ENCODE results near the gene ALPK1. TPM values are rescaled to one million over a fixed set of nuclear protein-coding genes. Genes with fewer than 3 reads are reported as not detected.

ALPK1 gene
- total RNA-seq, 1 experiment from 2014 or later: 21.3 TPM

- CTCF ChIA-PET: no interaction called here
- RAD21 ChIA-PET (ENCODE audit: low non-redundant PET in 1 of 2, low total read pairs in 2 of 2, uncharacterized antibody in 2 of 2, unreplicated experiment in 2 of 2): no interaction called here
- BruUV-seq (replicated peaks): no TSS peak
- no peaks in the 10 kb centered on the region for H3K79me2 ChIP-seq (ENCODE audit: insufficient read depth, low read length)
- H2AFZ ChIP-seq (ENCODE audit: low read depth, low read length, poor library complexity, severe bottlenecking): no peak overlapping the region
- no peak overlapping the region for H3K4me3 ChIP-seq (replicated peaks in 1 of 2; ENCODE audit: low read depth in 1 of 2, low read length in 2 of 2)
- no peaks in the 10 kb centered on the region for H3K27me3 ChIP-seq (ENCODE audit: insufficient read depth, low read length)
- no peak for ATAC-seq
- H3K4me1 ChIP-seq (ENCODE audit: control insufficient read depth in 1 of 2, insufficient read depth in 2 of 2, low read length in 2 of 2): no peaks in the 10 kb centered on the region
- H4K20me1 ChIP-seq (ENCODE audit: insufficient read depth): no peaks in the 10 kb centered on the region
- POLR2A ChIA-PET: no interaction called here
- DNase-seq (ENCODE audit: low read depth, low spot score): no peak
- no peak overlapping the region for H3K9ac ChIP-seq (ENCODE audit: low read length)
- H3K9me3 ChIP-seq (ENCODE audit: control insufficient read depth in 1 of 2, insufficient read depth in 1 of 2, low read depth in 1 of 2, low read length in 2 of 2): no peaks in the 10 kb centered on the region
- H3K36me3 ChIP-seq (ENCODE audit: control insufficient read depth in 1 of 2, insufficient read depth in 2 of 2, low read length in 2 of 2): no peaks in the 10 kb centered on the region
- H3K27ac ChIP-seq (ENCODE audit: low read depth, low read length): no peak overlapping the region
- H3K9me2 ChIP-seq (ENCODE audit: insufficient read depth): no peaks in the 10 kb centered on the region
- TF ChIP-seq SIN3A (IDR thresholded peaks at IDR 0.05; ENCODE audit: low read depth) (no peak), REST (IDR thresholded peaks at IDR 0.05; ENCODE audit: low read depth) (no peak)
- intact Hi-C loops (cut with micrococcal nuclease): no loop called here
- H3K4me2 ChIP-seq (ENCODE audit: low read length): no peak overlapping the region
Measured at GRCh38 chr4:112381996-112382692, 85.0 kb downstream of the ALPK1 start.

- ChIA-PET POLR2A (no interaction called here), CTCF (interaction anchor here (0.8 kb wide), 1 partner anchor 138 kb away, joined by 3 read pairs; no protein-coding TSS in a partner anchor), RAD21 (ENCODE audit: low non-redundant PET in 1 of 2, low total read pairs in 2 of 2, uncharacterized antibody in 2 of 2, unreplicated experiment in 2 of 2) (no interaction called here)
- no peak for DNase-seq (ENCODE audit: low read depth, low spot score)
- no peak for TF ChIP-seq ZFX (IDR thresholded peaks at IDR 0.05)
- H3K4me2 ChIP-seq (ENCODE audit: low read length): no peak overlapping the region
- H3K79me2 ChIP-seq (ENCODE audit: insufficient read depth, low read length): no peaks in the 10 kb centered on the region
- BruUV-seq (replicated peaks): no TSS peak
- H3K27ac ChIP-seq (ENCODE audit: low read depth, low read length): no peak overlapping the region
- intact Hi-C loops (cut with micrococcal nuclease): no loop called here
- H4K20me1 ChIP-seq (ENCODE audit: insufficient read depth): no peaks in the 10 kb centered on the region
- H2AFZ ChIP-seq (ENCODE audit: low read depth, low read length, poor library complexity, severe bottlenecking): no peak overlapping the region
- no peaks in the 10 kb centered on the region for H3K4me1 ChIP-seq (ENCODE audit: control insufficient read depth in 1 of 2, insufficient read depth in 2 of 2, low read length in 2 of 2)
- no peaks in the 10 kb centered on the region for H3K9me3 ChIP-seq (ENCODE audit: control insufficient read depth in 1 of 2, insufficient read depth in 1 of 2, low read depth in 1 of 2, low read length in 2 of 2)
- no peaks in the 10 kb centered on the region for H3K27me3 ChIP-seq (ENCODE audit: insufficient read depth, low read length)
- no peak overlapping the region for H3K9ac ChIP-seq (ENCODE audit: low read length)
- no peaks in the 10 kb centered on the region for H3K9me2 ChIP-seq (ENCODE audit: insufficient read depth)
- H3K4me3 ChIP-seq (replicated peaks in 1 of 2; ENCODE audit: low read depth in 1 of 2, low read length in 2 of 2): no peak overlapping the region
- H3K36me3 ChIP-seq (ENCODE audit: control insufficient read depth in 1 of 2, insufficient read depth in 2 of 2, low read length in 2 of 2): no peaks in the 10 kb centered on the region
- no peak for ATAC-seq
Measured at GRCh38 chr4:112386071-112386470, 88.9 kb downstream of the ALPK1 start.
